Endothelial cell of umbilical vein (primary cell): ENCODE data around the gene AUTS2.

ENCODE experiments used
- CTCF ChIP-seq, 2 donors: IDR thresholded peaks; 1 replicate in 1 of 2; 2 replicates in 1 of 2; pipeline ENCODE4 v1.5.1; 2011; ENCODE audit warnings: low read length in 2 of 2, mild to moderate bottlenecking in 2 of 2, moderate library complexity in 2 of 2, control low read depth in 1 of 2, inconsistent platforms in 1 of 2, low read depth in 1 of 2; ENCODE audit not compliant: insufficient read depth in 1 of 2; ENCODE audit errors: extremely low read depth in 1 of 2
- JUN ChIP-seq: IDR thresholded peaks from 2 replicates; pipeline ENCODE4 v1.6.1; 2011; ENCODE audit warnings: borderline replicate concordance, low read depth; ENCODE audit not compliant: insufficient read length, insufficient read depth
- POLR2A ChIP-seq: IDR thresholded peaks from 2 replicates; pipeline ENCODE4 v1.6.1; 2012; ENCODE audit warnings: low read depth, mild to moderate bottlenecking, control low read depth, low read length
- POLR2AphosphoS5 ChIP-seq: IDR thresholded peaks from 2 replicates; pipeline ENCODE4 v1.6.1; 2012; ENCODE audit warnings: low read depth, mild to moderate bottlenecking, control low read depth, low read length, moderate library complexity; ENCODE audit not compliant: insufficient read depth

GRCh38 chr7:70142247-70142932, 544.1 kb downstream of the AUTS2 start:
- TF ChIP-seq POLR2AphosphoS5 (no peak), CTCF (IDR thresholded peaks at IDR 0.05; ENCODE audit: extremely low read depth in 1 of 2, insufficient read depth in 1 of 2, low read depth in 1 of 2, low read length in 2 of 2) (no peak), JUN (no peak), POLR2A (no peak)
